ENCODE results near the gene TARDBP. TPM values are rescaled to one million over a fixed set of nuclear protein-coding genes. Genes with fewer than 3 reads are reported as not detected.

Gene TARDBP
- total RNA-seq, 1 experiment from 2014 or later: 196 TPM

- POLR2A ChIA-PET: no interaction called here
These were observed 45.0 kb downstream of the TARDBP start for GRCh38 chr1:11057477-11057876.

GRCh38 chr1:11058026-11058425, 45.6 kb downstream of the TARDBP start:
- Histone ChIP-seq H3K4me3 (ENCODE audit: low read depth in 2 of 2, low read length in 2 of 2) (no peak overlapping the region; a peak in 1 of 4 replicates), H3K36me3 (ENCODE audit: control insufficient read depth, insufficient read depth, low read length) (peaks cover 5% of the 10 kb centered on the region), H3K27me3 (ENCODE audit: control insufficient read depth, insufficient read depth, low read length) (no peaks in the 10 kb centered on the region), H3K4me1 (ENCODE audit: control insufficient read depth, insufficient read depth, low read length) (peaks cover 24% of the 10 kb centered on the region), H3K9me3 (ENCODE audit: control insufficient read depth, insufficient read depth, low read depth, low read length) (no peaks in the 10 kb centered on the region), H3K27ac (ENCODE audit: low read length) (no peak overlapping the region)
- no peak for ATAC-seq
- ChIA-PET POLR2A (no interaction called here), CTCF (no interaction called here)
- TF ChIP-seq SIN3A (IDR thresholded peaks at IDR 0.05; ENCODE audit: borderline replicate concordance, insufficient read depth, low read depth, low read length) (no peak), POLR2AphosphoS5 (IDR thresholded peaks at IDR 0.05; ENCODE audit: low read depth, low read length) (no peak), TCF7L2 (IDR thresholded peaks at IDR 0.05; ENCODE audit: low read depth, low read length) (no peak)
- TF ChIP-seq, protein P1, sequence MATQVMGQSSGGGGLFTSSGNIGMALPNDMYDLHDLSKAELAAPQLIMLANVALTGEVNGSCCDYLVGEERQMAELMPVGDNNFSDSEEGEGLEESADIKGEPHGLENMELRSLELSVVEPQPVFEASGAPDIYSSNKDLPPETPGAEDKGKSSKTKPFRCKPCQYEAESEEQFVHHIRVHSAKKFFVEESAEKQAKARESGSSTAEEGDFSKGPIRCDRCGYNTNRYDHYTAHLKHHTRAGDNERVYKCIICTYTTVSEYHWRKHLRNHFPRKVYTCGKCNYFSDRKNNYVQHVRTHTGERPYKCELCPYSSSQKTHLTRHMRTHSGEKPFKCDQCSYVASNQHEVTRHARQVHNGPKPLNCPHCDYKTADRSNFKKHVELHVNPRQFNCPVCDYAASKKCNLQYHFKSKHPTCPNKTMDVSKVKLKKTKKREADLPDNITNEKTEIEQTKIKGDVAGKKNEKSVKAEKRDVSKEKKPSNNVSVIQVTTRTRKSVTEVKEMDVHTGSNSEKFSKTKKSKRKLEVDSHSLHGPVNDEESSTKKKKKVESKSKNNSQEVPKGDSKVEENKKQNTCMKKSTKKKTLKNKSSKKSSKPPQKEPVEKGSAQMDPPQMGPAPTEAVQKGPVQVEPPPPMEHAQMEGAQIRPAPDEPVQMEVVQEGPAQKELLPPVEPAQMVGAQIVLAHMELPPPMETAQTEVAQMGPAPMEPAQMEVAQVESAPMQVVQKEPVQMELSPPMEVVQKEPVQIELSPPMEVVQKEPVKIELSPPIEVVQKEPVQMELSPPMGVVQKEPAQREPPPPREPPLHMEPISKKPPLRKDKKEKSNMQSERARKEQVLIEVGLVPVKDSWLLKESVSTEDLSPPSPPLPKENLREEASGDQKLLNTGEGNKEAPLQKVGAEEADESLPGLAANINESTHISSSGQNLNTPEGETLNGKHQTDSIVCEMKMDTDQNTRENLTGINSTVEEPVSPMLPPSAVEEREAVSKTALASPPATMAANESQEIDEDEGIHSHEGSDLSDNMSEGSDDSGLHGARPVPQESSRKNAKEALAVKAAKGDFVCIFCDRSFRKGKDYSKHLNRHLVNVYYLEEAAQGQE (IDR thresholded peaks at IDR 0.05; ENCODE audit: insufficient read depth in 1 of 2, low read depth in 2 of 2, low read length in 1 of 2): no peak
- TF ChIP-seq, protein P2, sequence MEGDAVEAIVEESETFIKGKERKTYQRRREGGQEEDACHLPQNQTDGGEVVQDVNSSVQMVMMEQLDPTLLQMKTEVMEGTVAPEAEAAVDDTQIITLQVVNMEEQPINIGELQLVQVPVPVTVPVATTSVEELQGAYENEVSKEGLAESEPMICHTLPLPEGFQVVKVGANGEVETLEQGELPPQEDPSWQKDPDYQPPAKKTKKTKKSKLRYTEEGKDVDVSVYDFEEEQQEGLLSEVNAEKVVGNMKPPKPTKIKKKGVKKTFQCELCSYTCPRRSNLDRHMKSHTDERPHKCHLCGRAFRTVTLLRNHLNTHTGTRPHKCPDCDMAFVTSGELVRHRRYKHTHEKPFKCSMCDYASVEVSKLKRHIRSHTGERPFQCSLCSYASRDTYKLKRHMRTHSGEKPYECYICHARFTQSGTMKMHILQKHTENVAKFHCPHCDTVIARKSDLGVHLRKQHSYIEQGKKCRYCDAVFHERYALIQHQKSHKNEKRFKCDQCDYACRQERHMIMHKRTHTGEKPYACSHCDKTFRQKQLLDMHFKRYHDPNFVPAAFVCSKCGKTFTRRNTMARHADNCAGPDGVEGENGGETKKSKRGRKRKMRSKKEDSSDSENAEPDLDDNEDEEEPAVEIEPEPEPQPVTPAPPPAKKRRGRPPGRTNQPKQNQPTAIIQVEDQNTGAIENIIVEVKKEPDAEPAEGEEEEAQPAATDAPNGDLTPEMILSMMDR (IDR thresholded peaks at IDR 0.05): no peak
- BruUV-seq (replicated peaks): no TSS peak
- intact Hi-C loops (cut with micrococcal nuclease; ENCODE audit: unreplicated experiment): no loop called here
- in situ Hi-C loops (cut with HindIII; ENCODE audit: low pct_unique_long_range_greater_than_20kb, low sequenced_read_pairs): no loop called here
- DNase-seq (ENCODE audit: low read depth, low spot score): no peak

More at GRCh38 chr1:11057477-11057876, 45.0 kb downstream of the TARDBP start:
- peaks cover 5% of the 10 kb centered on the region for H3K36me3 ChIP-seq (ENCODE audit: control insufficient read depth, insufficient read depth, low read length)
- H3K4me3 ChIP-seq (ENCODE audit: low read depth in 2 of 2, low read length in 2 of 2): no peak overlapping the region
- in situ Hi-C loops (cut with HindIII; ENCODE audit: low pct_unique_long_range_greater_than_20kb, low sequenced_read_pairs) (no loop called here), intact Hi-C loops (cut with micrococcal nuclease; ENCODE audit: unreplicated experiment) (no loop called here)
- no TSS peak for BruUV-seq (replicated peaks)
- DNase-seq (ENCODE audit: low read depth, low spot score): no peak
- CTCF ChIA-PET: interaction anchor here (0.7 kb wide), 1 partner anchor 591 kb away, joined by 9 read pairs; no protein-coding TSS in a partner anchor
- H3K4me1 ChIP-seq (ENCODE audit: control insufficient read depth, insufficient read depth, low read length): peaks cover 29% of the 10 kb centered on the region
- ATAC-seq: no peak
- no peaks in the 10 kb centered on the region for H3K27me3 ChIP-seq (ENCODE audit: control insufficient read depth, insufficient read depth, low read length)
- no peaks in the 10 kb centered on the region for H3K9me3 ChIP-seq (ENCODE audit: control insufficient read depth, insufficient read depth, low read depth, low read length)
- no peak overlapping the region for H3K27ac ChIP-seq (ENCODE audit: low read length)
- TF ChIP-seq, protein P1 (IDR thresholded peaks at IDR 0.05; ENCODE audit: insufficient read depth in 1 of 2, low read depth in 2 of 2, low read length in 1 of 2): no peak
- TF ChIP-seq TCF7L2 (IDR thresholded peaks at IDR 0.05; ENCODE audit: low read depth, low read length) (no peak), POLR2AphosphoS5 (IDR thresholded peaks at IDR 0.05; ENCODE audit: low read depth, low read length) (no peak), SIN3A (IDR thresholded peaks at IDR 0.05; ENCODE audit: borderline replicate concordance, insufficient read depth, low read depth, low read length) (no peak)
- TF ChIP-seq, protein P2 (IDR thresholded peaks at IDR 0.05): no peak

All from Panc1 (cell line).